ENCODE results near the gene TRAF5. TPM values are rescaled to one million over a fixed set of nuclear protein-coding genes. Genes with fewer than 3 reads are reported as not detected.

The TRAF5 gene
- total RNA-seq, 1 donor from 2014 or later, result 12.1 TPM

DNA sequence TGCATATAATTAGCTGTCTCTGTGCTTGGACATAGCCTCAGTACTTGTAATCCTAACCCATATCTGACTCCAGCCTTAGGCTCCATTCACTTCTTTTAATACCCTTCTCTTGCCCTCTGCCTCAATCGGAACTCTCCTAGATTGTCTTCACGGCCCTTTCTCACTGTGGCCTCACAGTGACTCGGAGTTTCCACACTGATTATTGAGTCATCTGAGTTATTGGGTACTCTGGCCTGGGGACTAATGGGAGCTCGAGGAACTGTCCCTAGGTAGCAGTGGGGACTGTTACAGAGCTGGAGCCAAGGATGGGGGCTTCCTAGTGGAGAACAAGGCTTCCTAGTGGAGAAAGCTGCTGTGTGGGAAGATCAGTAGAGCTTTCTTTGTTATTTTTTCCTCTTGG is 17.0 kb downstream of the TRAF5 start:
- Mint-ChIP-seq H3K4me3 (no peak overlapping the region), H3K27ac (ENCODE audit: unreplicated experiment) (no peak overlapping the region), H3K4me1 (no peaks in the 10 kb centered on the region), H3K27me3 (ENCODE audit: low read depth) (no peaks in the 10 kb centered on the region), H3K36me3 (ENCODE audit: low read depth) (no peaks in the 10 kb centered on the region), H3K9me3 (no peaks in the 10 kb centered on the region)
- no peak for DNase-seq (ENCODE audit: low read depth, low spot score)
- TF ChIP-seq, protein P1, sequence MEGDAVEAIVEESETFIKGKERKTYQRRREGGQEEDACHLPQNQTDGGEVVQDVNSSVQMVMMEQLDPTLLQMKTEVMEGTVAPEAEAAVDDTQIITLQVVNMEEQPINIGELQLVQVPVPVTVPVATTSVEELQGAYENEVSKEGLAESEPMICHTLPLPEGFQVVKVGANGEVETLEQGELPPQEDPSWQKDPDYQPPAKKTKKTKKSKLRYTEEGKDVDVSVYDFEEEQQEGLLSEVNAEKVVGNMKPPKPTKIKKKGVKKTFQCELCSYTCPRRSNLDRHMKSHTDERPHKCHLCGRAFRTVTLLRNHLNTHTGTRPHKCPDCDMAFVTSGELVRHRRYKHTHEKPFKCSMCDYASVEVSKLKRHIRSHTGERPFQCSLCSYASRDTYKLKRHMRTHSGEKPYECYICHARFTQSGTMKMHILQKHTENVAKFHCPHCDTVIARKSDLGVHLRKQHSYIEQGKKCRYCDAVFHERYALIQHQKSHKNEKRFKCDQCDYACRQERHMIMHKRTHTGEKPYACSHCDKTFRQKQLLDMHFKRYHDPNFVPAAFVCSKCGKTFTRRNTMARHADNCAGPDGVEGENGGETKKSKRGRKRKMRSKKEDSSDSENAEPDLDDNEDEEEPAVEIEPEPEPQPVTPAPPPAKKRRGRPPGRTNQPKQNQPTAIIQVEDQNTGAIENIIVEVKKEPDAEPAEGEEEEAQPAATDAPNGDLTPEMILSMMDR (conservative IDR thresholded peaks at IDR 0.05), result no peak

DNA sequence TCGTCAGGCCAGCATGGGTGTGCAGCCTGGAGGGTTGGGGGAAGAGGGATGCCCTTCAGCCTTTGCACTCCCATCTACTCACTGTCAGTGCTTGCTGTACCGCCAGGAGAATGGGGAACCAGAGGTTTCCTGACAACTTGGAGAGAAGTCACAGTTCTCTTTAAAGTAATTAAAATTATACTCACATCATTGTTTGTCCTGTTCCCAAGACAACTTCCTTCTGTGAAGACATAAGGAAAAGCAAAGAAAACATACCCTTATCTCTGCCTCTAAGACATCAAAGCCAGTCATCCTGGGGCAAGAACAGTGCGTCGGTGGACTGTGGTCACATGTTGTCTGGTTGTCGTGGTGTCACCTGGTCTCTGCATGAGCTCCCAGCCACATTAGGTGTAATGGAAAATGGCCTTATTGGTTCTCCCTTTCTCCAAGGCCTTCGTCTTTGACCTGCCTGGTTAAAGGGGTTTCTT is 17.6 kb downstream of the TRAF5 start:
- TF ChIP-seq, protein P1 (conservative IDR thresholded peaks at IDR 0.05), result no peak
- Mint-ChIP-seq H3K9me3 (no peaks in the 10 kb centered on the region), H3K27me3 (ENCODE audit: low read depth) (no peaks in the 10 kb centered on the region), H3K4me1 (no peaks in the 10 kb centered on the region), H3K4me3 (no peak overlapping the region), H3K27ac (ENCODE audit: unreplicated experiment) (no peak overlapping the region), H3K36me3 (ENCODE audit: low read depth) (no peaks in the 10 kb centered on the region)
- DNase-seq (ENCODE audit: low read depth, low spot score), result no peak

DNA sequence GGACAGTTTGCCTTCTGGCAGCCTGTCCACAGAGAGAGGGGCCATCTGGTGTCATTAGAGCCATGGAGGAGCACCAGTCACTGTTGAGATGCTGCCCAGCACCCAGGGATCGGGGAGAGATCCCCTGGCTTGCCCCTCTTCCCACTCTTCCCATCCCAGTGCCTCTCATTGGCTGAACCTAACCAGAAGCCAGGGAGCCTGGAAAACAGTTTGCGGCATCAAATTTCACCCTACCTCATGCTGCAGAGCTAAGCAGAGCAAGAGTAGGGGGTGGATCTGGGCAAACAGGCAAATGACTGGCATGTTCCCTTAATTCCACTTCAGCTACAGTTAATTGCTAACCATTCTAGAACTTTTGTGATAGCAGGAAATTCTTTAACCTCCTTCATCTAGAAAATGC is 19.1 kb downstream of the TRAF5 start:
- Mint-ChIP-seq H3K4me3 (no peak overlapping the region), H3K36me3 (ENCODE audit: low read depth) (no peaks in the 10 kb centered on the region), H3K4me1 (no peaks in the 10 kb centered on the region), H3K27ac (ENCODE audit: unreplicated experiment) (no peak overlapping the region), H3K27me3 (ENCODE audit: low read depth) (no peaks in the 10 kb centered on the region), H3K9me3 (no peaks in the 10 kb centered on the region)
- TF ChIP-seq, protein P1 (conservative IDR thresholded peaks at IDR 0.05), result no peak
- DNase-seq (ENCODE audit: low read depth, low spot score), result no peak

DNA sequence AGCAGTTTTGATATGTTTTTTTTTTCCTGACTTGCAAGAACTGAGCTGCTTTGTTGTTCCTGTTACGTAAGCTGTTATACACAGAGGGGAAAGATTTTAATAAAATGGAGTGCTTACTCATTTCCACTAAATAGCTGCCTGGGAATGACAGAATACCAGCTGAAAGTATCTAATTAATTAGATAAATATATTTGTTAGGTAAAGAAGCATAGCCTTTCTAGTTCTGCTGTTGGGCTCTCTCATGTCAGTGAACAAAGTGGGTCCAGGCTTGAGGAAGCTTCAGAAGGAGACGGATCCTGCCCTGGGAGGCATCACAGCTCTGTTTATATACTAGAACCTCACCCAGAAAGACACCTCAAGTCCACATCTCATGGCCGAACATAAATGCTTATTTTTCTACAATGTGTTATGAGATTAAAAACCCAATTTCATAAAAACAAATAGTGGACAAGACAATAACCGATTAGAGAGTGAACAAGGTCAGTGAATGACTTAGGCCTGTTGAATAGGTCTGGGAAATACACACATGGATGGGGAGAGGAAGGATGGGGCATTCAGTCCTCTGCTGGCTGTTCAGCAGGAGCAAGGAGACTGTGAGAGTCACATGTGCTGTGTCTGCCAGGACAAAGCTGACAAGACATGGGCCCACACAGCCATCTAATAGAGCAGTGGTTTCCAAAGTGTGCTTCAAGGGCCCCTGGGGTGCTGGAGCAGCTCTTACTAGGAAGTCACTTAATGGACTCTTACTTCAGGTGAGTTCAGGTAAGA is 20.6 kb downstream of the TRAF5 start:
- peaks cover 4% of the 10 kb centered on the region for H3K36me3 Mint-ChIP-seq (ENCODE audit: low read depth)

DNA sequence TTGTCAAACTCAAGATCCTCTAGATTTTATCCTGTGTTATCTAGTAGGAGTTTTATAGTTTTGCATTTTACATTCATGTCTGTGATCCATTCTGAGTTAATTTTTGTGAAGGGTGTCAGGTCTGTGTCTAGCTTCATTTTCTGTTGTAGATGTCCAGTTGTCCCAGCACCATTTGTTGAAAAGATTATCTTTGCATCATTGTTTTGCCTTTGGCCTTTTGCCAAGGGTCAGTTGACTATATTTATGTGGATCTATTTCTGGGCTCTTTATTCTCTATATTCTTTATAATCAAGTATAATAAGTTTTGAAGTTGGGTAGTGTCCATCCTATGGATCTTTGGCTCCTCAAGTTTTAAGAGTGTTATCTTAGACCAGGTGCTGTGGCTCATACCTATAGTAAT is 21.9 kb downstream of the TRAF5 start:
- Mint-ChIP-seq H3K27ac (ENCODE audit: unreplicated experiment) (no peak overlapping the region), H3K4me3 (no peak overlapping the region), H3K36me3 (ENCODE audit: low read depth) (peaks cover 9% of the 10 kb centered on the region), H3K9me3 (peaks cover 8% of the 10 kb centered on the region), H3K4me1 (no peaks in the 10 kb centered on the region), H3K27me3 (ENCODE audit: low read depth) (no peaks in the 10 kb centered on the region)
- DNase-seq (ENCODE audit: low read depth, low spot score), result no peak
- TF ChIP-seq, protein P1 (conservative IDR thresholded peaks at IDR 0.05), result no peak

More for the DNA sequence above, 20.6 kb downstream of the TRAF5 start:
- DNase-seq (ENCODE audit: low read depth, low spot score), result no peak
- TF ChIP-seq, protein P1 (conservative IDR thresholded peaks at IDR 0.05), result no peak
- H3K4me3 Mint-ChIP-seq, result no peak overlapping the region
- H3K4me1 Mint-ChIP-seq, result no peaks in the 10 kb centered on the region
- H3K9me3 Mint-ChIP-seq, result peaks cover 4% of the 10 kb centered on the region
- peak overlapping the region; percentile 16 for H3K27ac Mint-ChIP-seq (ENCODE audit: unreplicated experiment)
- H3K27me3 Mint-ChIP-seq (ENCODE audit: low read depth), result no peaks in the 10 kb centered on the region
